ENCODE results near the gene DNAJC11.

DNA sequence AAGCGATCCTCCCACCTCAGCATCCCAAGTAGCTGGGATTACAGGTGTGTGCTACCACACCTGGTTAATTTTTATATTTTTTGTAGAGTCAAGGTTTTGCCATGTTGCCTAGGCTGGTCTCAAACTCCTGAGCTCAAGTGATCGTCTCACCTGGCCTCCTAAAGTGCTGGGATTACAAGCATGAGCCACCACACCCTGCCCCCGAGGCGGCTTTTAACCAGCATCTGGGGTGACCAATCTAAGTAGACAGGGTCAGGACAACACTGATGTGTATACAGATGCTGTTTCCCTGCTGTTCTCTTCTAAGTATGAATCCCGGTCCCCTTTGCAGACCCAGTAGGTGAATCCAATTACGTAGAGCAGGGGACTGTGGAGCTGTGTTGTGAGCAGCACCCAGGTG, 53.1 kb downstream of the DNAJC11 start:
- TF ChIP-seq, protein P1, sequence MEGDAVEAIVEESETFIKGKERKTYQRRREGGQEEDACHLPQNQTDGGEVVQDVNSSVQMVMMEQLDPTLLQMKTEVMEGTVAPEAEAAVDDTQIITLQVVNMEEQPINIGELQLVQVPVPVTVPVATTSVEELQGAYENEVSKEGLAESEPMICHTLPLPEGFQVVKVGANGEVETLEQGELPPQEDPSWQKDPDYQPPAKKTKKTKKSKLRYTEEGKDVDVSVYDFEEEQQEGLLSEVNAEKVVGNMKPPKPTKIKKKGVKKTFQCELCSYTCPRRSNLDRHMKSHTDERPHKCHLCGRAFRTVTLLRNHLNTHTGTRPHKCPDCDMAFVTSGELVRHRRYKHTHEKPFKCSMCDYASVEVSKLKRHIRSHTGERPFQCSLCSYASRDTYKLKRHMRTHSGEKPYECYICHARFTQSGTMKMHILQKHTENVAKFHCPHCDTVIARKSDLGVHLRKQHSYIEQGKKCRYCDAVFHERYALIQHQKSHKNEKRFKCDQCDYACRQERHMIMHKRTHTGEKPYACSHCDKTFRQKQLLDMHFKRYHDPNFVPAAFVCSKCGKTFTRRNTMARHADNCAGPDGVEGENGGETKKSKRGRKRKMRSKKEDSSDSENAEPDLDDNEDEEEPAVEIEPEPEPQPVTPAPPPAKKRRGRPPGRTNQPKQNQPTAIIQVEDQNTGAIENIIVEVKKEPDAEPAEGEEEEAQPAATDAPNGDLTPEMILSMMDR (IDR thresholded peaks at IDR 0.05) = no peak
- TF ChIP-seq POLR2AphosphoS5 (IDR thresholded peaks at IDR 0.05) (no peak), POLR2A (IDR thresholded peaks at IDR 0.05) (no peak)
